GM10248 (cell line): ENCODE results near the gene CCDC73.

Experiments used
- CTCF ChIA-PET: fragments of 300-600 bp; sonication (Branson Sonifier 250); formaldehyde crosslinking; extraction: SDS; loops from one replicate; lab custom pipeline; 2021; ENCODE audit warnings: antibody characterized with exemption; lab: Yijun Ruan, JAX
- POLR2A ChIA-PET: fragments of 350-650 bp; sonication (Branson Sonifier 250); formaldehyde crosslinking; extraction: SDS; loops from one replicate; lab custom pipeline; 2020; ENCODE audit warnings: antibody characterized with exemption; lab: Yijun Ruan, JAX
- DNase-seq: peaks from one replicate; pipeline ENCODE4 v3.0.0; 2012; ENCODE audit errors: extremely low spot score
- CTCF ChIP-seq: IDR thresholded peaks from 2 replicates; pipeline ENCODE4 v1.5.1; 2012; ENCODE audit warnings: mild to moderate bottlenecking, low read depth; ENCODE audit errors: extremely low read depth, missing control alignments, control extremely low read depth

Gene CCDC73

GRCh38 chr11:32704775-32705174, 89.7 kb downstream of the CCDC73 start:
- ChIA-PET POLR2A (no interaction called here), CTCF (interaction anchor here (1.1 to 3.0 kb wide), 4 partner anchors 10 to 86 kb away, joined by 3 to 11 read pairs (median 4); no protein-coding TSS in a partner anchor)
- DNase-seq, result no peak
- no peak for TF ChIP-seq CTCF

- no peak for DNase-seq
- TF ChIP-seq CTCF, result no peak
- CTCF ChIA-PET, result interaction anchor here (1.2 to 3.0 kb wide), 3 partner anchors 11 to 86 kb away, joined by 3 to 11 read pairs (median 4); no protein-coding TSS in a partner anchor
- POLR2A ChIA-PET, result no interaction called here
Measured at GRCh38 chr11:32704261-32704660, 90.2 kb downstream of the CCDC73 start.

GRCh38 chr11:32701616-32702015, 92.8 kb downstream of the CCDC73 start:
- TF ChIP-seq CTCF, result no peak
- CTCF ChIA-PET, result interaction anchor here (0.8 to 1.4 kb wide), 3 partner anchors 9 to 378 kb away, joined by 4 to 5 read pairs (median 5); no protein-coding TSS in a partner anchor
- no peak for DNase-seq
- POLR2A ChIA-PET, result no interaction called here

- no peak for DNase-seq
- no peak for TF ChIP-seq CTCF
- CTCF ChIA-PET, result no interaction called here
- POLR2A ChIA-PET, result no interaction called here
Measured at GRCh38 chr11:32698579-32698978, 95.9 kb downstream of the CCDC73 start.

GRCh38 chr11:32671051-32671450, 123.4 kb downstream of the CCDC73 start:
- no peak for TF ChIP-seq CTCF
- DNase-seq, result no peak
- POLR2A ChIA-PET, result no interaction called here
- CTCF ChIA-PET, result interaction anchor here (1.5 kb wide), 2 partner anchors 13 to 34 kb away, joined by 3 to 4 read pairs; no protein-coding TSS in a partner anchor

- POLR2A ChIA-PET, result no interaction called here
- CTCF ChIA-PET, result no interaction called here
- no peak for DNase-seq
- TF ChIP-seq CTCF, result no peak
Measured at GRCh38 chr11:32659672-32660071, 134.8 kb downstream of the CCDC73 start.
